Frontal cortex (tissue), 4 donors: Measurements from ENCODE around the gene DDX43. TPM values are rescaled to one million over a fixed set of nuclear protein-coding genes. Genes with fewer than 3 reads are reported as not detected.
"Not testable (repeated sequence)": the region's sequence is repeated elsewhere in the genome, so short reads cannot be mapped to it uniquely, and the experiment has no call there.

ENCODE experiments used
- DNase-seq, 2 donors: peaks; one replicate each; pipeline ENCODE4 v3.0.0; 2012; ENCODE audit warnings: low spot score in 2 of 2
- FAIRE-seq: peaks from 2 replicates; lab custom pipeline; 2012; peaks lifted over from hg19 to GRCh38; lab: Jason Lieb, UNC
- total RNA-seq: library from RNA; depleted of rRNA; stranded (reverse); fragments of >200 nt; gene quantifications from one replicate; pipeline ENCODE4 v1.2.3, GENCODE V29; 2014
- donor health status: control.
- donor health status: control.
- donor health status: control.

DDX43 gene
- total RNA-seq, 1 donor from 2014 or later = 0.41 TPM

DNA sequence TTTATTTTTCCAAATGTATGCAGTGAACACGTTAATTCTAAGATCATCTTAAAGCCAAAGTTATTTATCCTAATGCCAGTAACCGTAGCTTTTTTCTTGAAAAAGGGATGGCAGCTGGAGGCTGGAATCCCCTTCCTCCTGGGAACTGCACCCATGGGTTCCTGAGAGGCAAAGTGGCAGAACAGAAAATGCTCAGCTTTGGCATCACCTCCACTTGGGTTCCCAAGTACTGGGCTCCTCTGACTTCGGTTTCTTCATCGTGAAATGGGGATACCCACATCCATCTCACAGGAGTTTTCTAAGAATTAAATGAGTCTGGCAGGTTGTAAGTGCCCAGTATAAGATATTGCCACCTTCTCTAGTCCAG is 6.2 kb upstream of the DDX43 start:
- FAIRE-seq (no peak), DNase-seq (no peak)

DNA sequence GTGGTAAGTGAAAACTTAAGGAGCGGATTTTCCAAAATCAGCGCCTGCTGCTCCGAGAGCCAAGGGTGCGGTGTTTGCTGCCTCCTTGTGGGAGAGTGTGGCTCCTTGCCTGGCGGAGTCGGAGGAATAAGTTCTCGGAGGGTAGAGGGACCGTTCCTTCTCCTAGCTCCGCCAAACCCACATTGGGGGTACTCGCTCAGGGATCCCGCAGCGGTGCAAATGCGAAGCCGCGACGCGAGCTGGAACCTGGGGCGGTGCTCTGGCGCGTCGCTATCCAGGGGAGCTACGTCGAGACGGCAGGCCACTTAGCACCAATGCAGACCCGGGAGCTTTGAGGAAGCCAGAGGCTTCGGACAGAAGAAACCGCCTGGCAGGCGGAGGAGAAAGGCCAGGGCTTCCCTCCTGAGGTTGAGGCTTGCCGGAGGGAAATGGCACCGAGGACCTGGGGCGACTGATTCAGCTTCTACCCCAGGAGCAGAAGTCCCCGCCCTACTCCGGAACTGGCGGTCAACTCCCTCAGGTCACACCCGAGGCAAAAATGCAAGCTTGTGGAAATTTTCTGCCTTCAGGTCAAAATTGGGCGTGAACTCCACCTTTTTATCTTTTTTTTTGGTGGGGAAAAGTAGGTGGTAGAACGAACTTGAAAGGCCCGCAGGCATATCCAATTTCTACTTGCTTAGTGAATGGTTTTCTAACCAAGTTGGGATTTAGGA is 5.7 kb upstream of the DDX43 start:
- DNase-seq (peak in 1 of 2 donors; percentile 45), FAIRE-seq (no peak)

DNA sequence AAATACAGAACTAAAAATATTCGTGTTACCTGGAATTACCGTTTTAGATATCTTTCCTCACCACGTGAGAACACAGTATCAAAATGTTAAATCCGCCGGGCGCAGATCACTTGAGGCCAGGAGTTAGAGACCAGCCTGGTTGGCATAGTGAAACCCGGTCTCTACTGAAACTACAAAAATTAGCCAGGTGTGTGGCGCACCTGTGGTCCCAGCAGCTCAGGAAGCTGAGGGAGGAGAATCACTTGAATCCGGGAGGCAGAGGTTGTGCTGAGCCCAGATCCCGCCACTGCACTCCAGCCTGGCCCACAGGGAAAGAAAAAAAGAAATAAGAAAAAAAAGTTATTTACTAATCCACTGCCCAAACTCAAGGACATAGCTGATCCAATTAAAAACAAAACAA is 4.8 kb upstream of the DDX43 start:
- no peak for DNase-seq
- no peak for FAIRE-seq

DNA sequence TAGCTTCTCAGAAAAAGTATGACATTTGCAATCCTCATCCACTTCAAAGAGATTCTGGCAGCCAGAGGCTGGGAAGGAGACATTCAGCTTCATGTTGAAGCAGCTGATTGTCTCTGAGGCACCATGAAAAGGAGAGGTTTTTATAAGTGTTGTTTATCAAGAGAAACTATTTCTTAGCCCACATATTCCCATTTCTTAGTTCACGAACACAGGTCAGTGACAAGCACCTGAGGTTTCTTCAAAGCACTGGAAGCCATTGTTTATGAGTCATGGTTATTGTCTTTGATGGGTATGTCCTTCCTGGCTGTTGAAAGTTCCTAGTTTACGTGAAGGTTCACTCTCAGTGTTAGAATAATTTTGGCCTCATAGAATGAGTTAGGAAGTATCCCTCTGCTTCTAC is 3.0 kb upstream of the DDX43 start:
- no peak for DNase-seq
- FAIRE-seq = no peak

DNA sequence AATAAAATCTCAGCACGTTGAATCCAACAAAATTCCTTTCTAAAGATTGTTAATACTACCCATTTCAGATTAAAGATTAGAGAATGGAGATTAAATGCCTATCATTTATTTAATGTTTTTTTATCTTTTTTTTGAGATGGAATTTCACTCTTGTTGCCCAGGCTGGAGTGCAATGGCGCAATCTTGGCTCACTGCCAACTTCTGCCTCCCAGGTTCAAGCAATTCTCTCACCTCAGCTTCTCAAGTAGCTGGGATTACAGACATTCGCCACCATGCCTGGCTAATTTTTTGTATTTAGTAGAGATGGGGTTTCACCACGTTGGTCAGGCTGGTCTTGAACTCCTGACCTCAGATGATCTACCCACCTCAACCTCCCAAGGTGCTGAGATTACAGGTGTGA is 2.4 kb upstream of the DDX43 start:
- DNase-seq, FAIRE-seq: not testable (repeated sequence)

DNA sequence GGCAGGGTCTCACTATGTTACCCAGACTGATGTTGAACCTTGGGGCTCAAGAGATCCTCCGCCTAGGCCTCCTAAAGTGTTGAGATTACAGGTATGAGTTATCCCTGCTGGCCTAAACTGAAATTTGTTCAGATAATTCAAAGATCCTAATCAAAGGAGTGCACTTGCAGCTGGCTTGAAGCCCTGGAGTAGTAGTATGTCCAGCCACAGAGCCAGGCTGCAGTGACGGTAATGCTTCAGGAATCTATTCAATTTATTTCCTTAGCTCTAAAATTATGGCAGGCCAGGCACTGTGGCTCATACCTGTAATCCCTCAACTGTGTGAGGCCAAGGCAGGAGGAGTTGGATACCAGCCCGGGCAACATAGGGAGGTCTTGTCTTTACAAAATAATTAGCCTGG is 1.4 kb upstream of the DDX43 start:
- FAIRE-seq = no peak
- DNase-seq = no peak

DNA sequence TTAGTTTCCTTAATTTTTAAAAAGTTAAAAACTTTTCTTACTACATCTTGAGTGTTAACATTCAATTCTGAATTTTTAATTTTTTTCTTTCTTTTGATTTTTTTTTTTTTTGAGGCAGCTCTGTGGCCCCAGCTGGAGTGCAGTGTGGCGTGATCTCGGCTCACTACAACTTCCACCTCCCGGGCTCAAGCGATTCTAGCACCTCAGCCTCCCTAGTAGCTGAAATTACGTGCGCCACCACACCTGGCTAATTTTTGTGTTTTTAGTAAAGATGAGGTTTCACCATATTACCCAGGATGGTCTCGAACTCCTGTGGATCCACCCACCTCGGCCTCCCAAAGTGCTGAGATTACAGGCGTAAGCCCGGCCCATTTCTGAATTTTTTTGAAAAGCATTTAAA is 1.2 kb downstream of the DDX43 start:
- DNase-seq = no peak
- no peak for FAIRE-seq

DNA sequence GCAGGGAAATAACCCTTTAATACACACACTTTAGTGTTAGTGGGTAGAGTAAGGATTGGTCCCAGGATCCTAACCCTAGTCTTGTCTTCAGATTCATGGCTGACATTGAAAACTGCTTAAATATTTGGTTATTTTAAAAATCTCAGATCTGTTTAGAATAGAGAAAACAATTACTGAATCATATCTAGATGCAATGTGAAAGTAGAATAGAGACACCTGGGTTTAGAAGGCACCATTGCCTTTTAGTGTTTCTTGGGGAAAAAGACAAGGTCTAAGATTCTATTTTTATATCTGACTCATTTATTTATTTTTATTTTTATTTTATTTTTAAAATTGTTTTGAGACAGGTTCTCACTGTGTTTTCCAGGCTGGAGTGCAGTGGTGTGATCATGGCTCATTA is 6.0 kb downstream of the DDX43 start:
- FAIRE-seq = no peak

DNA sequence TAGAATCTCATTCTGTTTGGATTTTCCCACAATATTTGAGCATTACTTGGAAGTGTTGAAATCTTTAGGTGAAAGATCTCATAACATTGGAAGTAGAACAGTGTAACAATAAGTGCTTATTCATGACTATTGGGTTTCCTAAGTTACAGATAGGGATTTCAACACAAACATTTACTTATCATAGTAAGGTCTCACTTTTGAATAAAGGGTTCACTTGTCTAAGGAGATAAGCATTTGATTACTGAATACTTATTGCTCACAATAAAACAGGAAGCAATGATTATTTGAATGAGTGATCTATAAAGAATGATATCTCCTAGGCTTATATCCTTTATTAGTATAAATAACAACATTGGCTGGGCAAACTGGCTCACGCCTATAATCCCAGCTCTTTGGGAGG is 14.8 kb downstream of the DDX43 start:
- FAIRE-seq (no peak), DNase-seq (no peak)

More for the DNA sequence above, 6.0 kb downstream of the DDX43 start:
- no peak for DNase-seq

DNA sequence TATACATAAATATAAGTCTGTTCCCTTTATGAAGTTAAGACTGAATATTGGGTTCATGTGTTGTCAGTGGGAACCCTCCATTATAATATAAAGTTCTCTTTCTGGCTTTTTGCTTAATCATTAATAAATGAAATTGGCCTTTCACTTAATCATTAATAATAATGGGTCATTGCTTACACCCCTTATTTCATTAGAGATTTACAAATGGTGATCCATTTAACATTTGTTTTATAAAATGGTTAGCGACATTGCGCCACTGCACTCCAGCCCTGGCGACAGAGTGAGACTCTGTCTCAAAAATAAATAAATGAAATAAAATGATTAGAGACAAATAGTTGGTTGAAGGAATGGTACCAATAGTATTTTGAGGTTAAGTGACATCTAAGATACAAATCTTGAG is 18.5 kb downstream of the DDX43 start:
- DNase-seq = no peak
- no peak for FAIRE-seq

DNA sequence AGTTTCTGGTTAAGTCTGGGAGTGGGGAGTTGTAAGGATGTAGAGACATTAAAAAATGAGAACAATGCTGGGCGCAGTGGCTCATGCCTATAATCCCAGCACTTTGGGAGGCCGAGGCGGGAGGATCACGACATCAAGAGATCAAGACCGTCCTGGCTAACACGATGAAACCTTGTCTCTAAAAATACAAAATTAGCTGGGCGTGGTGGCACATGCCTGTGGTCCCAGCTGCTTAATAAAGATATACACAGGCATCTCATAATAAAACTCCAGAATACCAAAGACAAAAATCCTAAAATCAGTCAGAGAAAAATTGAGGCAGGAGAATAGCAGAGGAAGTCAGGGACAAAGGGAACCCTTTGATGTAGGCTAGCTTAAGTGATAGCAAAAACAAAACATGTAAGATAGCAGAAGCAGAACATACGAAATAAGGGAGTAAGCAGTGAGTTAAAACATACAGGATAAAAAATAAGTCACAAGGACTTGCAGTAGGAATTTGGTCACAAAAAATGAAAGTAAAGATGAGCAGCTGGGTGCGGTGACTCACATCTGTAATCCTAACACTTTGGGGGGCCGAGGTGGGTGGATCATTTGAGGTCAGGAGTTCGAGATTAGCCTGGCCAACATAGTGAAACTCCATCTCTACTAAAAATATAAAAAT is 23.6 kb downstream of the DDX43 start:
- DNase-seq (no peak), FAIRE-seq (no peak)

DNA sequence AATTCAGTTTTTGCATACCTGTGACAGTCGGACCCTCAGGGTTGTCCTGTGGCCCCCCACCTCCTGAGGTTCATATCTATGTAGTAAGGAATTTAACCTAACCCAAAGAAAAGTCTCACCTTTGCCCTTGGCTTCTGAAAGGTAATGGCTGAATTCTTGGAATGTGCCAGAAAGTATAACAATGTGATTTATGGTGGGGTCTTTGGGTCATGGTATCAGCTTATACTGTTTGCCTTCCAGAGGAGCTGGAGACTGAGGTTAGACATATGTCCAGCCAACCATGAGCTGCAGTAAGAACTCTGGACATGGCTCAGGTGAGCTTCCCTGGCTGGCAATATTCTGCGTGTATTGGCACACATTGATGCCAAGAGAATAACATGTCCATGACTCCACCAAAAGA is 26.9 kb downstream of the DDX43 start:
- no peak for FAIRE-seq

DNA sequence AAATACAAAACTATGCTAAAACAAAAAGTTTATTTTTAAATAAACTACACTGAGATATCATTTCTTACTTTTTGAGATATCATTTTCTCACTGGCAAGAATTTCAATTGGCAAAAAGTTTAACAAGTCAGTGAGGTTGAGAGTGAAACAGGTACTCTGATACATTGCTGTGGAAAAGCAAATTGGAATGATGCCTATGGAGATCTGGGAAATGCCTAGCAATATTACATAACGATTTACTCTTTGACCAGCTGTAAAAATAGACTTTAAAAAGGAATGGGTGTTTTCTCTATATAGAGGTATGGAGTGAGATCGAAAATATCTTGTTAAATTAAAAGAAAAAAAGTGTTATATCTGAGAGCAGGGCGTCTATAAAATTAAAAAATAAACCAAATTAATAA is 40.6 kb downstream of the DDX43 start:
- DNase-seq (no peak), FAIRE-seq (no peak)

More for the DNA sequence above, 26.9 kb downstream of the DDX43 start:
- no peak for DNase-seq

DNA sequence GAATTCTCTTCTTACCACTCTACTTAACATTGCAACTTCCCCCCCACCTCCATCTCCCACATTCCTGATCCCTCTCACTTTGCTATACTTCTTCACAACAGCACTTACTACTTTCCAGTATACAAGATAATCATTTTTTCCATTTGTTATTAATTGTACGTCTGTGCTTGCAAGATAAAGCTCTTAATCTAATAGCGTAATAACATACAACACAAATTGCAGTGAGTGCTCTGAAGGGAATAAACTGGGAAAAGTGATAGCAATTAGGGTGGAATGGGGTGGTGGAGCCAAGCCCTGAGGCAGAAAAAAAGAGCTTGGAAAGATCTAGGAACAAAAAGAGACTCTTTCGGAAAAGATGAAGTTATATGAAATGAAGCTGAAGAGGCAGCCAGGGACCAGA is 48.9 kb downstream of the DDX43 start:
- no peak for DNase-seq
- FAIRE-seq = no peak

DNA sequence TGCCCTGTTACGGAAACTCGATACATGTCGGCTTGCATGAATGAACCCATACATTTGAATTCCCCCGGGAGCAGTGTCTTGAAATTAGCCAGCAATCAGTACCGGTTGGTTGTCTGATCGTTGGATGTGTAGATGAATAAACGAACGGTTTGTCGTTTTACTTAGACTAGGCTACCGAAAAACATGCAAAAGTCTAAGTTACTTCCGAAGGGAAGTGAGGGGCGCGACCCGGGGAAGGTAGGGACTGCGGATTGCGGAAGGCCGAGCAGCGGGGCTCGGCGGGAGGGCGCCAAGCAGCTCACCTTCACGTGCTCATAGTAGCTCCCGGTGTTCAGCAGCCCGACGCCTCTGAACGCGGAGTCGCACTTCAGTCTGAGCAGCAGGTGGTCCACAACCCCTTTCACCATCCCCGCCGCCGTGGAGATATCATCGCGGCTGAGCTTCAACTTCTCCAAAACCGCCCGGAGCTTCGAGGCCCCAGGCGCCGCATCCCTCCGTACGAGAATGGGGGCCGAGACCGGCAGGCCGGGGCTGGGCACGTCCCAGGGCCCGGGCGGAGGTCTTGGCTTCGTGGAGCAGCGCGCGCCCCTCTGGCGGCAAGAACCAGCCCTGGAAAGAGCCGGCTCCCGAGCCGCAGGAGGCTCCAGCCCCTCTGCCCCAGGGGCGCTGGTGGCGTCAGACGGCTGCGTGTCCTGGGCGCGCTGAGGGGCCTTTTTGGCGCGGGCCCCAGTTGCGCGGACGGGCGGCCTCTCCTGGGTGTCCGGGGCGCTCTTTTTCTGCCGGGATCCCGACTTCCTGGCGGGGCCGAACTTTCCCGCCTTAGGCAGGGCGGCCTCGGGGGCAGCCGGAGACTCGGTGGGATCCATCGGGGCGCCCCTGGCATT is 56.8 kb downstream of the DDX43 start:
- no peak for FAIRE-seq
- DNase-seq = peak; percentile 54

DNA sequence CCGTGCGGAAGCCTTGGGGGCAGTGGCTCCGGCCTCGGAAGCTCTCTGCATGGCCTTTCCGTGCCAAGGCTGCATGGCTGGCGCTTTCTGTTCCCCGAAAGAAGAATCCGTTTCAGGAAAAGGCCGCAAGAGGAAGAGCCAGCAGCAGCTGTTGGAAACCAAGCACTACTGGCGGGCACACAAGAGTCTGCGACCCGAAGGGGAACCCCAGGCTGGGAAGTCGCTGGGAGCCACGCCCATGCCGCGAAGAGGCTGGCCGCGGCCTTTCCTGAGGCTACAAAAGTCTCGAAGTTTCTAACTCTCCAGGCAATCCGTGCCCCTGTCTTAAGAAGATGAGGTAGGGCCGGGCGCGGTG is 57.5 kb downstream of the DDX43 start, which contains the start of gene CGAS:
TSS of gene CGAS (minus strand) at position 191 of the 355 bp plus-strand sequence. CDS start at position 75, 116 bp downstream.
- no peak for DNase-seq
- no peak for FAIRE-seq

DNA sequence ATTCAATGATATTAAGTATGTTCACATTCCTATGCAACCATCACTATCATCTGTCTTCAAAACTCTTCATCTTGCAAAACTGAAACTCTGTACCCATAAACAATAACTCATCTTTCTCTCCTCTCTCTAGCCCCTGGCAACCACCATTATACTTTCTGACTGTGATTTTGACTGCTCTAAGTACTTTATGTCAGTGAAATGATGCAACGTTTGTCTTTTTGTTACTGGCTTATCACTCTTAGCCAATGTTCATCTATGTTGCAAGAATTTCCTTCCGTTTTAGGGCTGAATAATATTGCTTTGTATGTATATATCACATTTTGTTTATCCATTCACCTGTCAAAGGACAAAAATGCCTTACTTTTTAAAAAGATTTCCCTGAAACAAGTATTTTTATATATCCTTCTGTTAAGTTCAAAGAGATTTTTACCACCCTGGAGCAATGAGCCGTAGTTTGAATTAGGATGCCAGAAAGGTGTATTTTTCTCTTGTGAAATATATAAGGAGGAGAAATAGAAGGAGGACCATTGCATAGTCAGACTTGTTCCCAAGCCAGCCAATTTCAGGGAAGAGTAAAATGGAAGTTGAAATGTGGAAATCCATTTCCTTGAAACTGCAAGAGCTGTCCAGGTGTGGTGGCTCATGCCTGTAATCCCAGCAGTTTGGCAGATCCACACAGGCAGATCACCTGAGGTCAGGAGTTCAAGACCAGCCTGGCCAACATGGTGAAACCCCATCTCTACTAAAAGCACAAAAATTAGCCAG is 61.4 kb downstream of the DDX43 start:
- DNase-seq = no peak
- no peak for FAIRE-seq

DNA sequence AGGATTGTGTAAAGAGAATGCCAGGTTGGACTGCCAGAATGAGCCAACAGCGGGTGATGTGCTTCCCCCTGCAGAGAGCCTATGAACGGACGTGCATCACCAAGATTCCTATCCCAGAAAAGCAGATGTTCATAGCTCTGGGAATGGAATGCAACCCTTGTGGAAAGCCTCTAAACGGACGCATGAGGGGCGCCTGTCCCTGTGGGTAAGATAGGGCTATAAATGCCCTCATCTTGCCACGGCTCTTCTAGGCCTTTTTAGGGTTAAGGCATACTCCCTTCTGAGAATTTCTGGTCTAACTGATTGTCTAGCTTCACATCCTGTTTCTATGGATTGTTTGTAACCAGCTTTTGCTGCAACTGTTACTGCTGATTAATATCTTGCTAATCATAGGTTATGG is 64.8 kb downstream of the DDX43 start:
- DNase-seq, FAIRE-seq: not testable (repeated sequence)

DNA sequence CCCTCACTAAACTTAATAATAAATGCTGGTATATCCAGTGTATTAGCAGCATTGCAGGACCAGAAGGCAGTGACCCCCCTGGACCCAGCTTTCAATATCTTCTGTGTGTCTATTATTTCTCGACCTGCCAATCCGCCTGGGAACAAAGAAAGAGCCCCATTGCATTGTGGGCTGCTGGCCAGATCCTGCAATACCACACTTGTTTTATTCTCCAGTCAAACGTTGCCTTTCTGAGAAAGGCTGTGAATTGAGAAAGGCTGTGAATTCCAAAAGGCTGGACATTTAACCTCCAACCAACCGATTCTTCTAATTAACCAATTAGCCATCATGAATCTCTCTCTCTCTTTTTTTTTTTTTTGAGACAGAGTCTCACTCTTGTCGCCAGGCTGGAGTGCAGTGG is 65.4 kb downstream of the DDX43 start:
- FAIRE-seq (no peak), DNase-seq (no peak)
